GM12892 (cell line): ENCODE measurements around the gene TESMIN.

Experiments
- POLR2A ChIP-seq: IDR thresholded peaks from 2 replicates; pipeline ENCODE4 v1.6.1; 2011; ENCODE audit warnings: low read depth, low read length, control low read depth
- POLR2AphosphoS5 ChIP-seq: IDR thresholded peaks from 2 replicates; pipeline ENCODE4 v1.6.1; 2011; ENCODE audit warnings: low read depth, low read length, control low read depth
- TAF1 ChIP-seq: IDR thresholded peaks from 2 replicates; pipeline ENCODE4 v1.6.1; 2011; ENCODE audit warnings: low read depth, mild to moderate bottlenecking, control low read depth, low read length, borderline replicate concordance

DNA sequence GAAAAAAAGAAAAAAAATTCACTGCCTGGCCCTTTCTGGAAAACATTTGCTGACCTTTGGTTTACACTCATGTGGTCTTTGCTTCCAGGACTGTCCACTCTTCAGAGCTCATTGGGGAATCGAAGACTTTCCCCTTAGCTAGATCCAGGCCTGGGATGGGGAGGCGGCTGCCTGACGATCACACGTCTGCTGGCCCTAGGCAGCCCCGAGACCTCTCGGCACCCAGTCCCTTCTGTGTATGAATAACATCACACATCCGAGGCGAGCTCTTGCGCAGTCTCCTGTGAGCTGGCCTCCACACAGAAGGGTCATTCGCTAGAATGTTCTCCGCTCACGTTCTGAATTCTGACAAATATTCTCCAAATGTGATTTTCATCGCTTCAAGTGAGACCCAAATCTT is 92.7 kb downstream of the TESMIN start:
- TF ChIP-seq POLR2A (no peak), POLR2AphosphoS5 (no peak), TAF1 (no peak)
